Diencephalon (tissue), 1 donor: ENCODE results near the gene RXRG. TPM values are rescaled to one million over a fixed set of nuclear protein-coding genes. Genes with fewer than 3 reads are reported as not detected.

ENCODE experiments used
- total RNA-seq: library from RNA; depleted of rRNA; stranded (reverse); fragments of >200 nt; gene quantifications from one replicate; pipeline ENCODE4 v1.2.3, GENCODE V29; 2014

The RXRG gene
- 70.8 TPM for total RNA-seq

DNA sequence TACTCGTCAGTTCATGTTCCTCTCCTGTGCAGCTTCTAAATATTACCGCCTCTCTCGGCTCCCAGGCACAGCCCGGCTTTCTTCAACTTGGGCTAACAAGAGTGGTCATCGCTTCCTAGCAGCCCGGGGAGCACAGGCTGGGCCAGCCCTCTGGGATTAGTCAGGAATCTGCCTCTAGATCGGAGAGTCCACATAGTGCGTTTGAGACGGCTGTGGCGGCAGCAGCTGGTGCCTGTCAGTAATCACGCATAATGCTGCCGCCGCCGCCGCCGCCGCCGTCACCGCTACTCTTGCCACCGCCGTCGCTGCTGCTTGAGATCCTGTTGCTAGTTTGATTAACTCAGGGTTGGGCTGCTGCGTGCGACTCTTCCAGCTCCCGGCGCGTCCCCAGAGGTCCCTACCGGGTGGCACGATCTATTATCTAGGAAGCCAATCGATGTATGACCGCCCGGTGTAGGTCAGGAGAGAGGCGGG, at the start of gene RXRG:
Gene RXRG, minus strand, starts transcription at position 230 of the 474 bp plus-strand sequence. CDS start 233 bp downstream, outside the sequence.

DNA sequence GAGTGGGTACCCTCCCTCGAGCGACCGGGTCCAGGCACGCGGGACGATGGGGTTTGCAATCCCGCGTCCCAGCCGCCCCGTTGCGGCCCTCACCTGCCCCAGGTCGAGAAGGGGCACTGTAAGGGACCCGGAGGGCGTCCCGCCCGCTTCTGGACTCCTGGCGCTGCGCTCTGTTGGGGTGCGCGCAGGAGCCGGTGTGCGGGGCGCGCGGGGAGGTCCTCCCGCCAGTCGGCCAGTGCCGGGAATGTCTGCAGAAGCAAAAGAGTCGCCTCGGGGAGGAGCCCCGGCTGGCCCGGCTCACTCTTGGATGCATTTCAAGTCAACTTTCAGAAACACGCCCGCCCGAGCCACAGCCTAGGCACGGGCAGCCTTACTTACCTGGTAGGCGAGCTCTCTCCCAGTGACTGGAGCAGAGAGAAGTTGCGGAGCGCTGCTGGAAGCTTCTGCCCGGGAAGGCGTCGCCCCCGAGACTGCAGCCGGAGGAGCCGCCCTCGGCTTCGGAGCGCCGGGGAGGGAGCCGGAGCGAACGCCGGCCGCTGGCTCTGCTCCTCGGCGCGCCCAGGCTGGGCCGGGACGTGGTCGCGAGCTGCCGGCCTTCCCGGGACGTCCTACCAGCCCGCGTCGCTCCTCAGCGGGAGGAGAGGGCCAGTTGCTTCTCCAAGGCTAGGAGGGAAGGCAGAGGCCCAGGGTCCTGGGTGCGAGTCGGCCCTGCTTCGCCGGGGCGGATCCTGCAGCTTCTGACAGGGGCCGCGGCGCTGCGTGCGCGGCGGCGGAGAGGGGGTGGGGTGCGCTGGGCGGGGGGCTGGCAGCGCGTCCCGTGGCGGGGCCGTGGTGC, 88.7 kb downstream of the RXRG start, which contains the start of gene LMX1A:
Gene LMX1A, minus strand, starts transcription at position 739 of the 835 bp plus-strand sequence. CDS start 1,156 bp downstream, outside the sequence.

Other genes starting within 250 kb of the RXRG start
- gene LMX1A, start 88.4 kb downstream of the RXRG start, total RNA-seq = 3.7 TPM
- not detected for gene LRRC52, start 98.9 kb upstream of the RXRG start, total RNA-seq
- gene MGST3, start 186.1 kb upstream of the RXRG start, total RNA-seq = 236 TPM